22Rv1 (cell line): ENCODE measurements around the gene SYNE1.

ENCODE experiments used
- H3K27ac ChIP-seq: fragments of 450-650 bp; 2 replicates; pipeline ENCODE4 v1.5.1; 2017
- ZFX ChIP-seq: fragments of 450-650 bp; IDR thresholded peaks from 2 replicates; pipeline ENCODE4 v1.6.1; 2017; ENCODE audit warnings: antibody characterized with exemption, borderline replicate concordance
- TF ChIP-seq, protein P1 (sequence below): fragments of 450-650 bp; IDR thresholded peaks from 2 replicates; pipeline ENCODE4 v1.5.1; 2017; ENCODE audit warnings: mild to moderate bottlenecking

SYNE1 gene

DNA sequence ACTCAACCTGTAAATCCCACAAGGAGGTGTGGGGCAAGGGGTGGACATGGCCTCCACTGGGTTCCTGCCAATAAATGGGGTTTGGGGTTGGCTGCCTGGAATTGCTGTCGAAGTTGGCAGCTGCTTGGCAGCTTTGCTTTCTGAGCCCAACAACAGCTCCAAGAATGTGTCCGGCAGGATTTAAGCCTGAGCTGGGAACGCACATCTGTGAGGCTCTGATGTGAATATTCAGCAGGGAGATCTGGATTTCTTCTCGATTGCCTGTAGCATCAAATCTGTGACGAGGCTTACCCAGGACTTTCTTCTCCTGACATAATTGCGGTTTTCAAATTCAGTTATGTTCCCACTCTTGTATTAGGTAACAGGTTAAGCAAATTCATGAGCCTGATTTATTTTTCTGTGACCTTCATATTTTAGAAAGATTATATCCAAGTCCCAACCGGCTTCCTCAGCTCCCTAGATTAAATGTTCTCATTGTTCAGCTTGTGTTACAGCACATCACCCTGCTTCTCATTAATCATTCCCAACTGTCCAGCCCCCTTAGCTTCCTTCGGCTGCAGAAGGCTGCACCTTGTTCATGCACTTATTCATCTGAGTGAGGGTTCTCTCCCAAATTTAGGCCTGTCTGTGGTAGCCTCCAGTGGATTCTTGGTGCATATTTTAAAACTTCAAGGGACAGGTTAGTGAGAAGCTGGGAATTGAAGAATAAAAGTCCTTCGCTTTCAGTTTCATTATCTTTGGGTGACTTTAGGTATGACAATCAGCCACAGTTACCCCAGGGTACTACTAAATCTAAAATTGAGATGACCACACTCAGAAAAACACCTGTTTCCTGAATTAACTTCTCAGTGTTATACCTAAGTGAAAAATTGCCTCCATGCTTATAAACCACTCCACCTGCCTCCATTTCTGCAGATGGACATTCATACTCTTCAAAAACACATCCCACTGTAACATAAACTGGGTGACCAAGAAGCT is 519.7 kb downstream of the SYNE1 start:
- no peak overlapping the region for H3K27ac ChIP-seq
- no peak for TF ChIP-seq ZFX
- TF ChIP-seq, protein P1, sequence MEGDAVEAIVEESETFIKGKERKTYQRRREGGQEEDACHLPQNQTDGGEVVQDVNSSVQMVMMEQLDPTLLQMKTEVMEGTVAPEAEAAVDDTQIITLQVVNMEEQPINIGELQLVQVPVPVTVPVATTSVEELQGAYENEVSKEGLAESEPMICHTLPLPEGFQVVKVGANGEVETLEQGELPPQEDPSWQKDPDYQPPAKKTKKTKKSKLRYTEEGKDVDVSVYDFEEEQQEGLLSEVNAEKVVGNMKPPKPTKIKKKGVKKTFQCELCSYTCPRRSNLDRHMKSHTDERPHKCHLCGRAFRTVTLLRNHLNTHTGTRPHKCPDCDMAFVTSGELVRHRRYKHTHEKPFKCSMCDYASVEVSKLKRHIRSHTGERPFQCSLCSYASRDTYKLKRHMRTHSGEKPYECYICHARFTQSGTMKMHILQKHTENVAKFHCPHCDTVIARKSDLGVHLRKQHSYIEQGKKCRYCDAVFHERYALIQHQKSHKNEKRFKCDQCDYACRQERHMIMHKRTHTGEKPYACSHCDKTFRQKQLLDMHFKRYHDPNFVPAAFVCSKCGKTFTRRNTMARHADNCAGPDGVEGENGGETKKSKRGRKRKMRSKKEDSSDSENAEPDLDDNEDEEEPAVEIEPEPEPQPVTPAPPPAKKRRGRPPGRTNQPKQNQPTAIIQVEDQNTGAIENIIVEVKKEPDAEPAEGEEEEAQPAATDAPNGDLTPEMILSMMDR, result no peak

DNA sequence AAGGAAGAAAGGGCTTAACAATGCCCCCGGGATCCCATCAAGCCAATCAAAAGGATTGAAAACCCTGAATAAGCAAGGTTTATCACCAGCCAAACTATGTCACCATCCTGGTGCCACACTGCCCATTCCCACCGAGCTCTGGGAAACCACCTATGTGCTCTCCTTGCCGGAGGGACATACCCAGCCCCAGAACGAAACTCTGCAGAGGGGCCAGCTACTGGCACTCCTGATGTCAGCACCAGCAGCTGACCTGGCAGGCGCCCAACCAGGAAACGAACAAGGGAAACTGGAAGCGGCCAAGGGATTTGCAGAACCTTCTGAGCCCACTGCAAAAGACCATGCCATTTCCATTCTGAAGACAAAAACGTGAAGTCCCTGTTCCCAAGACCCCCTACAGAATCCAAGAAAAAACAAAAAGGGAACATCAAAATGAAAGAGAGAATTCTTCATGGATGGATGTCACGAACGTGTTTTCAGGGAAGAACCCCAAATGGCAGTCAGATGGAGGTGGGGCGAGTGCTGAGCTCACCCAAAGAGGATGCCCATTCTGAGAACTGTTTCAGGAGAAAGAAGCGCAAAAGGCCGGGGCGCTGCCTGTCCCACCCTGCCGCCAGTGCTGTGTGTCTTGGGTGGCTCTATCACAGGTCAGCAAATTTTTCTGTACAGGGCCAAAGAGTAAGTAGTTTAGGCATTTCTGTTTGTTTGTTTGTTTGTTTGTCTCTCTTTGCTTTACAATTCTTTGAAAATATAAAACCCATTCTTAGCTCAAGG is 524.5 kb downstream of the SYNE1 start:
- H3K27ac ChIP-seq, result no peak overlapping the region
- TF ChIP-seq, protein P1, result no peak
- no peak for TF ChIP-seq ZFX

DNA sequence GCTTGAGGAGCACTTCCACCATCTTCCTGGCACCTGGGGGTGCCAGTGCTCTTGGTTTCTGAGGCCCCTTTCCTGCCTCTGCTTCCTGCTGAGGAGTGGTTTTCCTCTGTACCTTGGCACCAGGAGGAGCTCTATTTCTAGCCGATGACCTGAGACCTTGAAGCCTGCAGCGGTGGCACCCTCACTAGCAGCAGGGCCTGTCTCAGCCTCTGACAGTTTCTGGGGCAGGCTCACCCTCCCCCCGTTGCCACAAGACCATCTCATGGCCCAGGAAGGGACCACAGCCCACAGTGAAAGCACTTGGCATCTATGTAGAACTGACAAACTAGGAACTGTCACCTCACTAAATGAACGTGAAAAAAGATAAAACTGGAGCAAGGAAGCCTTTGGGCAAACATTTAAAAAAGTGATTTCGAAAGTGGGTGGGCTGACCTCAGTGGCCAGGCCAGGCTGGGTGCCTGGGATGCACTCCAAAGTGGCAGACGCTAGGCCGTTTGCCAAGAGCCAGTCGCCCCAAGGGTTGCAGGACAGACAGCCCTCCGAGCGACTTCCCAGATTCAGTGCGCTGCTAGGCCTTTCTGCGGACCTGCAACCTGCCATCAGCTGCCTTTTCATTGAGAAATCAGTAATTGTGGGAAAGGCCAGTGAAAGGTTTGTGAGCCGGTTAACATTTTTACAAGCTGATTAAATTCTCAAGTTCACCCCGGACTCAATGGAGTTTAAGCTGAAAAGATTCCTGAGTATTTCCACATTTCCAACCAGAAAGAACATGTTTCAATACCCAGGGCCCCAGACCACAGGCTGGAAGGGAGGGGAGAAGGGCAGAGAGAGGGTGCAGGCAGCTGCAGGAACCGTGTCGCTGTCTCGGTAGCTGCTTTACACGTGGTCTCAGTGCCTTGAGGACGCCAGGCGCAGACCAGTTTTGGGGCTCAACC is 526.0 kb downstream of the SYNE1 start:
- TF ChIP-seq ZFX, result no peak
- TF ChIP-seq, protein P1, result no peak
- H3K27ac ChIP-seq, result no peak overlapping the region

DNA sequence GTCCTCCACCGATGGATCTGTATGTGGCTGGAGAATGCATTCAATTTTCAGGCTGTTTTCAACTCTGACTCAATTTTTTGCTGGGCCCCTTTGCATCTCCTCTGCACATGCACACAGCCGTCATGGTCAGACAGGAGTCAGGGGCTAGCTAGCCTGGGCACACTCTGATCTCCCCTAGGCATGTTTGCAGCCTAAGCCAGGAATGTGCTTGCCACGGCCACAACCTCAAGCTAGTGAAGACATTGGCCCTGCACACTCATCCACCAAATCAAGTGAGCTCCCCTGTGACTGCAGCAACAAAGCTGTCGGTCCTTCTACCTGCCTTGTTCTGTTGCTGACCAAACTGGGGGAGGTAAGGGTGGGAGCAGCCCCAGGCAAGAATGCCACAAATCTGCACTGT is 529.2 kb downstream of the SYNE1 start:
- TF ChIP-seq, protein P1, result no peak
- TF ChIP-seq ZFX, result no peak

DNA sequence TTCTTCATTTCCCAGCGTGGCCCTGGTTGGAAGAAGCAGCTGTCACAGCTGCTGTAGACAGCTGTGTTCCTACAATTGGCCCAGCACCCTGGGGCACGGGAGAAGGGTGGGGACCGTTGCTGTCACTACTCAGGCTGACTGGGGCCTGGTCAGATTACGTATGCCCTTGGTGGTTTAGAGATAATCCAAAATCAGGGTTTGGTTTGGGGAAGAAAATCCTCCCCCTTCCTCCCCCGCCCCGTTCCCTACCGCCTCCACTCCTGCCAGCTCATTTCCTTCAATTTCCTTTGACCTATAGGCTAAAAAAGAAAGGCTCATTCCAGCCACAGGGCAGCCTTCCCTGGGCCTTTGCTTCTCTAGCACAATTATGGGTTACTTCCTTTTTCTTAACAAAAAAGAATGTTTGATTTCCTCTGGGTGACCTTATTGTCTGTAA is 537.0 kb downstream of the SYNE1 start:
- no peak overlapping the region for H3K27ac ChIP-seq
- TF ChIP-seq, protein P1, result no peak
- no peak for TF ChIP-seq ZFX

More for the DNA sequence above, 529.2 kb downstream of the SYNE1 start:
- H3K27ac ChIP-seq, result no peak overlapping the region

DNA sequence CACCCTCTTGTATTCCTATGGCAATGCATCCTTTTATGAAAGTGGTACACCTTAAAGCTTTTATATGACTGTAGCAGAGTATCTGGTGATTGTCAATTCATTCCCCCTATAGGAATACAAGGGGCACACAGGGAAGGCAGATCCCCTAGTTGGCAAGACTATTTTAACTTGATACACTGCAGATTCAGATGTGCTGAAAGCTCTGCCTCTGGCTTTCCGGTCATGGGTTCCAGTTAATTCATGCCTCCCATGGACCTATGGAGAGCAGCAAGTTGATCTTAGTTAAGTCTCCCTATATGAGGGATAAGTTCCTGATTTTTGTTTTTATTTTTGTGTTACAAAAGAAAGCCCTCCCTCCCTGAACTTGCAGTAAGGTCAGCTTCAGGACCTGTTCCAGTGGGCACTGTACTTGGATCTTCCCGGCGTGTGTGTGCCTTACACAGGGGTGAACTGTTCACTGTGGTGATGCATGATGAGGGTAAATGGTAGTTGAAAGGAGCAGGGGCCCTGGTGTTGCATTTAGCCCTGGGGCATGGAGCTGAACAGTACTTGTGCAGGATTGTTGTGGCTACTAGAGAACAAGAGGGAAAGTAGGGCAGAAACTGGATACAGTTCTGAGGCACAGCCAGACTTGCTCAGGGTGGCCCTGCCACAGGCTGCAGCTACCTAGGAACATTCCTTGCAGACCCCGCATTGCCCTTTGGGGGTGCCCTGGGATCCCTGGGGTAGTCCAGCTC is 537.5 kb downstream of the SYNE1 start:
- H3K27ac ChIP-seq, result no peak overlapping the region
- TF ChIP-seq, protein P1, result no peak
- no peak for TF ChIP-seq ZFX
